IPS DF 6.9 (cell line): ENCODE measurements around the gene CASP14.
"Not testable (repeated sequence)": the region's sequence is repeated elsewhere in the genome, so short reads cannot be mapped to it uniquely, and the experiment has no call there.

Experiments used
- DNase-seq: peaks from one replicate; pipeline ENCODE4 v3.0.0-alpha.2; 2013; ENCODE audit warnings: low read depth, low spot score
- H3K27ac ChIP-seq: one replicate; pipeline ENCODE4 v1.5.1; 2013; ENCODE audit warnings: low read length, control low read depth
- H3K27me3 ChIP-seq: 2 replicates; pipeline ENCODE4 v1.6.1; 2013; ENCODE audit warnings: mild to moderate bottlenecking, low read length; ENCODE audit not compliant: control insufficient read depth, insufficient read depth
- H3K36me3 ChIP-seq: 2 replicates; pipeline ENCODE4 v1.6.1; 2013; ENCODE audit warnings: low read length; ENCODE audit not compliant: control insufficient read depth, insufficient read depth
- H3K4me1 ChIP-seq: 2 replicates; pipeline ENCODE4 v1.6.1; 2013; ENCODE audit warnings: low read length; ENCODE audit not compliant: control insufficient read depth, insufficient read depth
- H3K4me3 ChIP-seq: 2 replicates; pipeline ENCODE4 v1.5.1; 2013; ENCODE audit warnings: mild to moderate bottlenecking, low read length
- H3K9me3 ChIP-seq: 2 replicates; pipeline ENCODE4 v1.6.1; 2013; ENCODE audit warnings: low read length, inconsistent platforms; ENCODE audit not compliant: control insufficient read depth, insufficient read depth
- WGBS: extraction: QIAGEN DNeasy Blood & Tissue Kit; methylation state at CpG from one replicate; pipeline ENCODE4 v1.1.7; 2013; ENCODE audit warnings: mixed read lengths, missing lambda C conversion rate; ENCODE audit not compliant: insufficient read length, insufficient coverage; 5-methylcytosine and 5-hydroxymethylcytosine counted together

The CASP14 gene

GRCh38 chr19:15096223-15096622, 46.9 kb downstream of the CASP14 start:
- no peak for DNase-seq
- Histone ChIP-seq H3K36me3 (no peaks in the 10 kb centered on the region), H3K4me1 (no peaks in the 10 kb centered on the region), H3K9me3 (no peaks in the 10 kb centered on the region), H3K4me3 (no peak overlapping the region), H3K27ac (no peak overlapping the region), H3K27me3 (no peaks in the 10 kb centered on the region)
- no CpG with 5 or more reads among the region's 3 CpGs for WGBS

GRCh38 chr19:15097980-15098379, 48.7 kb downstream of the CASP14 start:
- DNase-seq, H3K4me1 ChIP-seq, H3K27me3 ChIP-seq, H3K36me3 ChIP-seq, H3K27ac ChIP-seq, H3K9me3 ChIP-seq, H3K4me3 ChIP-seq: not testable (repeated sequence)
- no CpG with 5 or more reads among the region's 6 CpGs for WGBS

DNA sequence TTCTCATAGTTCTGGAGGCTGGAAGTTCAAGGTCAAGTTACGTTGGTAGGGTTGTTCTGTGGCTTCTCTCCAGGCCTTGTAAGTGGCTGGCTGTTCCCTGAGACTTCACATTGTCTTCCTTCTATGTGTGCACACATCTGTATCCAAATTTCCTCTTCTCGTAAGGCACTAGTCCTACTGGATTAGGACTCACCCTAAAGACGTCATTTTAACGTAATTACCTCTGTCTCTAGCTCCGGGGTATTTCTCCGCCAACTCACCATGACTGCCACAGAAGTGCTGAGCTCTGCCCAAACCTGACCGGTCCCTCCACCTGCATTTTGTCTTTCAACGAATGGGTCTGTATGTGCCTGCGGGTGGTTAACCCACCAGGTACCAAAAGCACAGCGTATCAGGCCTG, 49.2 kb downstream of the CASP14 start:
- H3K4me3 ChIP-seq: no peak overlapping the region
- no peak overlapping the region for H3K27ac ChIP-seq
- WGBS: no CpG with 5 or more reads among the region's 10 CpGs
- no peaks in the 10 kb centered on the region for H3K36me3 ChIP-seq
- H3K27me3 ChIP-seq: no peaks in the 10 kb centered on the region
- no peaks in the 10 kb centered on the region for H3K4me1 ChIP-seq
- no peak for DNase-seq
- H3K9me3 ChIP-seq: no peaks in the 10 kb centered on the region

GRCh38 chr19:15099017-15099582, 49.8 kb downstream of the CASP14 start:
- Histone ChIP-seq H3K27me3 (no peaks in the 10 kb centered on the region), H3K27ac (no peak overlapping the region), H3K4me3 (no peak overlapping the region), H3K4me1 (no peaks in the 10 kb centered on the region), H3K9me3 (no peaks in the 10 kb centered on the region), H3K36me3 (no peaks in the 10 kb centered on the region)
- no peak for DNase-seq
- no CpG with 5 or more reads among the region's 3 CpGs for WGBS

GRCh38 chr19:15101479-15102082, 52.3 kb downstream of the CASP14 start:
- Histone ChIP-seq H3K27me3 (no peaks in the 10 kb centered on the region), H3K36me3 (no peaks in the 10 kb centered on the region), H3K27ac (no peak overlapping the region), H3K9me3 (no peaks in the 10 kb centered on the region), H3K4me1 (no peaks in the 10 kb centered on the region), H3K4me3 (no peak overlapping the region)
- DNase-seq: peak; percentile 58
- no CpG with 5 or more reads among the region's 3 CpGs for WGBS

- no CpG with 5 or more reads among the region's 1 CpG for WGBS
- H3K36me3 ChIP-seq: no peaks in the 10 kb centered on the region
- no peak overlapping the region for H3K27ac ChIP-seq
- DNase-seq: no peak
- H3K27me3 ChIP-seq: no peaks in the 10 kb centered on the region
- no peaks in the 10 kb centered on the region; the same call in 1 of the 2 replicates for H3K4me1 ChIP-seq
- H3K4me3 ChIP-seq: no peak overlapping the region
- H3K9me3 ChIP-seq: no peaks in the 10 kb centered on the region
Measured at GRCh38 chr19:15104003-15104402, 54.7 kb downstream of the CASP14 start.

DNA sequence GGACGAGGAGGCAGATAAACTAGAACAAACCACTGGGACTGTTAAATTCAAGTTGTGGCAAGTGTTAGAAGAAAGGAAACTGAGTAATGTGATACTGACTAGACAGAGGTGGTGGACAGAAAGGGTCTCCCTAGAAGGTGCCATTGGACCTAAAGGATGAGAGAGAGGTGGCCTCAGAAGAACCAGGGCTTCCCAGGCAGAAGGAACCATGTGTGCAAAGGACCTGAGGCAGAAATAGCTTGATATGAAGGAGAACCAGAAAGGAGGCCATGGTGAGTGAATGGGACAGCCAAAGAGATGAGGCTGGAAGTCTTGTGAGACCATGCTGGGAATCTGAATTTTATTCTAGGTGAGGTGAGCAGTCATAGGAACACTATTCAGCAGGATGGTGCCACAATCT, 55.1 kb downstream of the CASP14 start:
- no peaks in the 10 kb centered on the region; the same call in 1 of the 2 replicates for H3K4me1 ChIP-seq
- H3K27ac ChIP-seq: no peak overlapping the region
- WGBS: no CpG with 5 or more reads among the region's 1 CpG
- H3K36me3 ChIP-seq: peaks cover 2% of the 10 kb centered on the region; the same call in 1 of the 2 replicates
- no peak overlapping the region for H3K4me3 ChIP-seq
- no peaks in the 10 kb centered on the region for H3K27me3 ChIP-seq
- DNase-seq: no peak
- no peaks in the 10 kb centered on the region for H3K9me3 ChIP-seq

DNA sequence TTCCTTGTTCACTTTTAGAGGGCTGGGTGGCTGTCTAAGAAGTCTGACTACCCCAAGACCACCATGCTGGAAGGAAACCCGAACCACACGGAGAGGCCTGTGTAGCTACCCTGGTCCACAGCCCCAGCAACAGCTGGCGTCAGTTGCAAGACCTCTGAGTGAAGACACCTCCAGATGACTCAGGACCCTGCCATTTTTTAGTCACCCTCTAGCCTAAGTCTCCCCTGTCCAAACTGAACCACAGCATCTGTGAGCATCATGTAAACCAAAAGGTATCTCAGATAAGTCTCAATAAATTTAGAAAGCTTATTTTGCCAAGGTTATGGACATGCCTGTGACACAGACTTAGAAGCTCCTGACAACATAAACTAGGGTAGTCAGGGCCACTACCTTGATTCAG, 55.8 kb downstream of the CASP14 start:
- Histone ChIP-seq H3K9me3 (no peaks in the 10 kb centered on the region), H3K27me3 (no peaks in the 10 kb centered on the region), H3K4me3 (no peak overlapping the region), H3K27ac (no peak overlapping the region), H3K4me1 (no peaks in the 10 kb centered on the region; the same call in none of the 2 replicates), H3K36me3 (peaks cover 6% of the 10 kb centered on the region)
- no CpG with 5 or more reads among the region's 3 CpGs for WGBS
- no peak for DNase-seq

- Histone ChIP-seq H3K9me3 (no peaks in the 10 kb centered on the region), H3K27ac (no peak within 1 kb of the TSS), H3K4me1 (no peaks in the 10 kb centered on the region; the same call in none of the 2 replicates), H3K27me3 (no peaks in the 10 kb centered on the region), H3K4me3 (peak within 1 kb of the TSS; percentile 68), H3K36me3 (peaks cover 22% of the 10 kb centered on the region)
- no peak for DNase-seq
- no CpG with 5 or more reads among the region's 78 CpGs for WGBS
Measured at GRCh38 chr19:15107061-15108010, 58.1 kb downstream of the CASP14 start, which contains the start of gene SYDE1. SYDE1 (plus strand) TSS chr19:15107401; CDS start chr19:15107434, 33 bp downstream.
